Measurements from ENCODE around the gene NT5DC2.
"Not testable (repeated sequence)": the region's sequence is repeated elsewhere in the genome, so short reads cannot be mapped to it uniquely, and the experiment has no call there.

NT5DC2 gene

GRCh38 chr3:52537165-52537620 lies 3.5 kb upstream of the NT5DC2 start:
- no peak for DNase-seq (ENCODE audit: low spot score)

DNA sequence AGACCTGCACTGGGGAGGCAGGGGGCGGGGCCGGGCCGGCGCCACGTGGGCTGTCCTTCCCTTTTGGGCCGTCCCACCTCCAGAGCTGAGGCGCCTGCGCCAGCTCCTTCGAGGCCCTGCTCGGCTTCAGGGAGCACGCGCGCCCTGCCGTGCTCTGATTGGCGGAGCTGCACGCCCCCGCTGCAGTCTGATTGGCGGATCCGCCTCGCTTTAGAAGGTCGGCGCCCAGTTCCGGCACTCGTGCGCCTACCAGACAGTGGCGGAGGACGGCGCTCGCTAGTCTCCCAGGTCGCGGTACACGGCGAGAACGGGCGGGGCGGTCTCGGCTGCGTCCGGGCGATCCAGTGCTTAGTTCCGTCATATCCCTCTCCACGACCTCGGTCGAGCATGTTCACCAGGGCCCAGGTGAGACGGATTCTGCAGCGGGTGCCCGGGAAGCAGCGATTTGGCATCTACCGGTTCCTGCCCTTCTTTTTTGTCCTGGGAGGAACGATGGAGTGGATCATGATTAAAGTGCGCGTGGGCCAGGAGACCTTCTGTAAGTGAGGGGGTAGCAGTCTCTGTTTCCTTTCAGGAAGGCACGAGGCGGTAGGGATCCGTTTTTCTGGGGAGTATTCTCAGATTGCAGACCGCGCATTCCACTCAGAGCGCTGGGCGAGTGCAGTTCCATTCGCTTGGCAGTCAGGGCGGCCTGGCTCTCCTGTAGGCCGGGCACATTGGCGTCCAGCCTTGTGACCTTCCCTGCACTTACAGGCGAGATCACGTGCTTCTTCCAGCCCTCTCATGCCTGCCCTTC lies 2.9 kb upstream of the NT5DC2 start, which contains the start of gene UQCC5:
TSS of gene UQCC5 (plus strand) at position 237 of the 796 bp plus-strand sequence. CDS start at position 388, 151 bp downstream.
- DNase-seq (ENCODE audit: low spot score) = peak; percentile 97

- DNase-seq (ENCODE audit: low spot score) = no peak
Observed at GRCh38 chr3:52536112-52536368, 2.4 kb upstream of the NT5DC2 start.

- DNase-seq (ENCODE audit: low spot score) = no peak
Observed at GRCh38 chr3:52535411-52536111, 1.9 kb upstream of the NT5DC2 start.

DNA sequence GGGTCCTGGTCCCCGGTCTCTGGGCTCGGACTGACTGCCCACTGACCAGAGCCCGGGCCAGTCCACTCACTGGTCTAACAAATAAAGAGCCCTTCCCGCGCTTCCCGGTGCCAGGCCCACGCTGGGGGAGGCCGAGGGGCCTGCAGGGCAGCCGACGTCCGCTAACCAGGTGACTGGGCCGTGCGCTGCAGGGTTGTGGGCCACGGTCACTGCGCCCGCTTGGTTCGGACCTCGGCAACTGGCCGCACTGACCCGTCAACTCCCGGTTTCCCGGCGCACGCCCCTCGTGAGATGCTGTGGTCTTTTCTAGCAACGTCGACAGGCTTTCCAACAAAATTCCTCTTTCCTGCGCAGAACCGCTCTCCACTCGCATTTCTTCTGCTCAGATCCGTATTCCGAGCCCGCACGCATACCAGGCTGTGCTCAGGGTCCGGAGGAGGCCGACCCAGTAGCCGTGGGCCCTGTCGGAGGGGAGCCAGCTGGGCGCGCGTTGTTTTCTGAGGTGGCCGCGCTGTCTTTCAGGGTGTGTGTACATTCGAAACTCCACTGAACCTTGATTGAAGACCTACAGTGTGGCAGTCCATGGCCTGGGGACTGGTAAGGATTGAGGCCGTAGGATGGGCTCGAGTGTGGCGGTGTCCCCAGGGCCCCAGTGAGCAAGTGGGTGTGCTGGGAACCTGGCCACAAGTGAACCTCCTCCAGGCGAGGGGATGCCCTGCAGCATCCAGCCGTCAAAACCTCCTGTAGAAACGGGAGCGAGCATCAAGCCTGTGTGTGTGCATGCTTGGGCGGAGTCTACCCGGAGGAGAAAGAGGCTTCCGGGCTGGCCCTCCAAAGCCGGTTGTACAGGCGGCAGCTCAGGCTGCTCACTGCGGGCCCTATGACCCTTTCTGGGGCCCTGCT lies 875 bp upstream of the NT5DC2 start:
- peak; percentile 51 for DNase-seq (ENCODE audit: low spot score)

DNA sequence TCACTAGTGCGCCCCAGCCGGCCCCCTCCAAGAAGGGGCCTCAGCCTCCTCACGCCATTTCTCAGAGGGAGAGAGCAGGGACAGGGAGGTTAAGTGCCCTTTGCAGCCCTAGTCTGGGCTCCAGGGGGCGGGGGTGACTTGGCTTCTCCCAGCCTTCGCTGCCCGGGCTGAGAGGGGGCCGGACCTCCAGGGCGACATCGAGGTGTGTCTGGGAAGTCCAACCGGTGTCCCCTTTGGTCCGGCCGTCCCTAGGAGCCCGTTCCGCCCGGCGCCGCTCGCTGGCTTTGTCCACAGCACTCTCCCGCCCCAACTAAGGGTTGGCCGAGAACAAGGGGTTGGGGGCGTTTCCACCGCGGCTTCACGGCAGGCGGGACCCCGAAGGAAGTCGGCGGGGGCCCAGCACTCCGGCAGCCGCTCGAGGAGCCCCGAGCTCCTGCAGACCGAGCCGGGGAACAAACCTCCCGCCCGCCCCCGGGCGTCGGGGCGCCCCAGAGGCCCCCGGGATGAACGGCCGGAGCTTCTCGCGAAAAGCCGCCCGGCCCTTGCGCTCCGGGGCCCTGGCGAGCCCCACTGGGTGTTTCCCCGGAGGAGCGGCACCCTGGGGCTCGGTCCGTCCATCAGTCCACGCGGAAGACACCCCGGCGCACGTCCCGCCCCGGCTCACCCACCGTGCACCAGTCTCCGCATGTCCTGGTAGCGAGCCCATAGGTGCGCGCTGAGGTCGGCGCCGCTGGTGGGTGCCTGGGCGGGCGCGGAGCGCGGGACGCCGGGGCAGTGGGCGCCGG lies 627 bp downstream of the NT5DC2 start:
- no peak for DNase-seq (ENCODE audit: low spot score)

GRCh38 chr3:52532517-52532837 lies 1.2 kb downstream of the NT5DC2 start:
- DNase-seq (ENCODE audit: low spot score) = peak; percentile 36

GRCh38 chr3:52531860-52532516 lies 1.7 kb downstream of the NT5DC2 start:
- no peak for DNase-seq (ENCODE audit: low spot score)

GRCh38 chr3:52530918-52531826 lies 2.5 kb downstream of the NT5DC2 start:
- DNase-seq (ENCODE audit: low spot score) = no peak

DNA sequence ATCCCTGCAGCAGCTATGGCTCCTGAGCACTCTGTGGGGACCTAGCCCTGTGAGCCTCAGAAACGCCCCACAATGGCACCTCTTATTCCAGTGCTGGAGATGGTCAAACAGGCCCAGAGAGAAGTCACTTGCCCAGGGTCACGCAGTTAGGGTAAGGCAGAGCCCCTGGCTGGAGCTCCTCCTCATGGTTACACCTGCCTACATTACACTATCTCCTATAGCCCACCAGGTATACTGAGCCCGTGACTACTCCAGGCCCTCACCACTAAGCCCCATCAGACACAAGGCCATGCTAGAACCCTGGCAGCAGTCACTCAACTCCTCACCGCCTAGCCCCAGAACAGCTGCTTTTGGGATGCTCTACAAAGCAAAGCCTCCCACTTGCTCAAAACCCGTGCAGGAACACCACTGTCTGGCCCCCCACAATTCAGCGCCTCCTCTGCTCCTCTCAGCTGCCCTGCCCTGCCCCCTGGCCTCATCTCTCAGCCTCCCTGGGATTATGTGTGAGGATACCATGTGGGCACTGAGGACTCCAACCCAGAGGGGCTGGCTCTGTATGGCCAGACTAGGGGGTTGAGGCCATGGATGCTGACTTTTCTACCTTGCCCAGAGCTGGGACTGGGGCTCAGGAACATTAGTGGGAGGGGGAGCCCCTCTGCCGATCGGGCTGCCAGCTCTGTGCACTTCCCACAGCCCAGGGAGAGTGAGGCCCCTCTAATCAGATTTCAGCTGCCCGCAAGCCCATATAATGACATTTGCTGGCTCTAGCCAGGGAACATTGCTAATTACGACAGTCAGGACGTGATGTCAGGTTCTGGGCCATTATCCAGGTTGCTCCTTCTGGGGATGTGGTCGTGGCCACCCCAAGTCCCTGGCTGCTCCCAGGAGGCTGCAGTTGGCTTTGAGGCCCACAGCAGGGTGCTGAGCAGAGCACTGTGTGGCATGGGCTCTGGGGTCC lies 4.0 kb downstream of the NT5DC2 start:
- no peak for DNase-seq (ENCODE audit: low spot score)

DNA sequence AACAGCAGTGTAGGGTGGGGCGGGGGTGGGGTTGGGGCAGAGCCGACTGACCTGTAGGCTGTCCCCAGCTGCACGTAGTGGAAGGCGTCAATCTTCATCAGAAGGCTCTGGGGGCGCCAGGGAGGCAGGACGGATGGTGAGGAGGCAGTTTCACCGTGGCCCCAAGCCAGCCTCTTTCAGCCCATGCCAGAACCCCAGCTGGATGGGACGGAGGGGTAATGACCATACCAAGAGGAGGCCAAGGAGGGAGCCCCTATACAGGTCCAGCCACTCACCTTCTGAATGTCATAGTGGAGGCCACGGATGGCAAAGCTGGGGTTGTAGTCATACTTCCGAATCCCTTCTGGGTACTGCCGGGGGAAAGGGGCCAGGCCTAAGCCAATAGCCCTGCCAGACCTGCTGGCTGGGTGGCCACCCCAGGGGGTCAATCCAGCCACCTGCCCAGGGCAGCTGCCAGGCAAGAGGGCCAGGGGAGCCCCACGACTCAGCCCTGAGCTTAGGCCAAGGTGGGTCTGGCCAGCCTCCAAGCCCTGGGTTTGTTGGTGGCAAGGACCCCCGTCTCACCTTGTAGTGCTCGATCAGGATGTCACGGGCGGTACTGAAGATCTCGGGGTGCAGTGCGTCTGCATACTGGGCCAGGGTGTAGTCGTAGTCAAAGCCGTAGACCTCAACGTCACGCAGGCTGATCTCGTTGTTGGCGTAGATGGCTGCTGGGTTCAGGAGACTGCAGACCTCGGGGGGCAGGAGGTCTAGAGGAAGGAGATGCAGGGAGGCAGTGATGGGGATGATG lies 4.9 kb downstream of the NT5DC2 start:
- DNase-seq (ENCODE audit: low spot score) = no peak

DNA sequence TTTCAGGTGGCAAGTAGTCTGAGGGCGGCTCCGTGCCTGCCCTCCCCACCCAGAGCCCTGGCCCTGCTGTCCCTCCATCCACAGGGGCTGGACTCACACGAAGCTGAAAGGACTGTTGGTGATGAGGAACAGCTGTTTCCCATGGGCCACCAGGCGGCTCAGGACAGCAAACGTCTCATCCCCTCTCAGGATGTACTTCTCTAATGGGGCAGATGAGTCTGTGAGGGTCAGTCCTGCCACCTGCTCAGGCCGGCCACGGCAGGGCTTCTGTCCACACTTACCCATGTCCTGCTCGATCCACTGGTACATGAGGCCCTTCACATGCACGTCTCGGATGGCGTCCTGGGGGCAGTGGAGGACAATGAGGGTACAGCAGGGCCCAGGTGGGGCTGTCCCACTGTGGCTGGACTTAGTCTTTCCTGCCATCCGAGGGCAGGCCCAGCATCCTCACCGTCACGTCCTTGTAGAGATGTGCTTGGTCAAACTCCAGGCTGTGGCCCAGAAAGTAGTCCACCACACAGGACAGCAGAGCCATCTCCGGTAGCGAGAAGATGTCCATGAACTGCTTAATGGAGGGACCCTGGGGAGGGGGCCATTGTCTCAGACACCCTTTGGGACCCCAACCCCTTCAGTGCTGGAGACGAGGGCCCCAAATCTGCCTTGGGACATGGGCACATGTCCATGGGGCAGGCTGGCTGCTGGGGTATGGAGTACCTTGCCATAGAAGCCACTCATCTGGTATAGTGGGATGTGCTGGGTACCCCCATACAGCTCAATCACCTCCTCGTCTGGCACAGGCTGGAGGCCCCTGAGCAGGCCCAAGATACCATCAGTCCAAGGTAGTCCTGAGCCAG lies 5.7 kb downstream of the NT5DC2 start:
- DNase-seq (ENCODE audit: low spot score) = no peak

GRCh38 chr3:52527039-52527731 lies 6.5 kb downstream of the NT5DC2 start:
- peak; percentile 20 for DNase-seq (ENCODE audit: low spot score)

GRCh38 chr3:52526671-52527038 lies 7.0 kb downstream of the NT5DC2 start:
- DNase-seq (ENCODE audit: low spot score) = not testable (repeated sequence)

- DNase-seq (ENCODE audit: low spot score) = no peak
Observed at GRCh38 chr3:52525680-52526561, 7.7 kb downstream of the NT5DC2 start.
